ENCODE measurements around the gene KRTAP3-1. TPM values are rescaled to one million over a fixed set of nuclear protein-coding genes. Genes with fewer than 3 reads are reported as not detected.
"Not testable (repeated sequence)": the region's sequence is repeated elsewhere in the genome, so short reads cannot be mapped to it uniquely, and the experiment has no call there.

KRTAP3-1 gene
- not detected in 2 replicates for total RNA-seq (2021)
- Bru-seq, nascent RNA = not detected
- not detected for BruChase-seq, experiment 1, labeled RNA remaining after a 2-hour chase
- BruChase-seq, experiment 2, labeled RNA remaining after a 6-hour chase = not detected
- long read RNA-seq = 0 reads

- Histone ChIP-seq H3K9me3 (ENCODE audit: low read depth, low read length, poor library complexity, severe bottlenecking) (no peaks in the 10 kb centered on the region), H3K4me3 (ENCODE audit: low read depth, low read length, poor library complexity, severe bottlenecking) (no peak within 1 kb of the TSS), H3K27me3 (replicated peaks; ENCODE audit: insufficient read depth, low read depth, low read length, poor library complexity) (no peaks in the 10 kb centered on the region), H3K27ac (ENCODE audit: low read depth, low read length, poor library complexity, severe bottlenecking) (no peak within 1 kb of the TSS), H3K4me1 (ENCODE audit: insufficient read depth, low read length, poor library complexity, severe bottlenecking) (no peaks in the 10 kb centered on the region), H3K36me3 (ENCODE audit: insufficient read depth, low read length, poor library complexity, severe bottlenecking) (no peaks in the 10 kb centered on the region)
- ChIA-PET CTCF (no interaction called here), POLR2A (ENCODE audit: low non-redundant PET) (no interaction called here)
- no peak for TF ChIP-seq CTCF (conservative IDR thresholded peaks at IDR 0.05; ENCODE audit: low read depth, low read length)
- TF ChIP-seq EZH2 (IDR thresholded peaks at IDR 0.05; ENCODE audit: borderline replicate concordance, low read depth, low read length, poor library complexity, severe bottlenecking) = no peak
- no peak for DNase-seq (ENCODE audit: low spot score)
- intact Hi-C loops (cut with micrococcal nuclease; ENCODE audit: unreplicated experiment) = no loop called here
- BruUV-seq (replicated peaks) = no TSS peak
Measured at GRCh38 chr17:41008811-41009210, at the start of gene KRTAP3-1. KRTAP3-1 (minus strand) TSS chr17:41009128; CDS start chr17:41009074, 54 bp downstream.

DNA sequence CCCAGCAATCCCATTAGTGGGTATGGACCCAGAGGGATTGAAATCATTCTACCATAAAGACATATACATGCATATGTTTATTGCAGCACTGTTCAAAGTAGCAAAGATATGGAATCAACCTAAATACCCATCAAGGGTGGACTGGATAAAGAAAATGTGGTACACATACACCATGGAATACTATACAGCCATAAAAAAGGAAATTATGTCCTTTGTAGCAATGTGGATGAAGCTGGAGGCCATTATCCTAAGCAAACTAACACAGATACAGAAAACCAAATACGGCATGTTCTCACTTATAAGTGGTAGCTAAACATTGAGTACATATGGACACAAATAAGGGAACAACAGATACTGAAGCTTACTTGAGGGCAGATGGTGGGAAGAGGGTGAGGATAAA is 48.6 kb upstream of the KRTAP3-1 start:
- BruUV-seq (replicated peaks) = no TSS peak
- no peaks in the 10 kb centered on the region for H3K27me3 ChIP-seq (replicated peaks; ENCODE audit: insufficient read depth, low read depth, low read length, poor library complexity)
- intact Hi-C loops (cut with micrococcal nuclease; ENCODE audit: unreplicated experiment) = no loop called here
- H3K4me1 ChIP-seq (ENCODE audit: insufficient read depth, low read length, poor library complexity, severe bottlenecking) = no peaks in the 10 kb centered on the region
- POLR2A ChIA-PET (ENCODE audit: low non-redundant PET) = no interaction called here
- no peak overlapping the region for H3K4me3 ChIP-seq (ENCODE audit: low read depth, low read length, poor library complexity, severe bottlenecking)
- TF ChIP-seq CTCF (conservative IDR thresholded peaks at IDR 0.05; ENCODE audit: low read depth, low read length) (no peak), EZH2 (IDR thresholded peaks at IDR 0.05; ENCODE audit: borderline replicate concordance, low read depth, low read length, poor library complexity, severe bottlenecking) (no peak)
- DNase-seq (ENCODE audit: low spot score) = no peak
- H3K9me3 ChIP-seq (ENCODE audit: low read depth, low read length, poor library complexity, severe bottlenecking) = no peaks in the 10 kb centered on the region
- CTCF ChIA-PET = no interaction called here
- H3K27ac ChIP-seq (ENCODE audit: low read depth, low read length, poor library complexity, severe bottlenecking) = no peak overlapping the region
- no peaks in the 10 kb centered on the region for H3K36me3 ChIP-seq (ENCODE audit: insufficient read depth, low read length, poor library complexity, severe bottlenecking)

DNA sequence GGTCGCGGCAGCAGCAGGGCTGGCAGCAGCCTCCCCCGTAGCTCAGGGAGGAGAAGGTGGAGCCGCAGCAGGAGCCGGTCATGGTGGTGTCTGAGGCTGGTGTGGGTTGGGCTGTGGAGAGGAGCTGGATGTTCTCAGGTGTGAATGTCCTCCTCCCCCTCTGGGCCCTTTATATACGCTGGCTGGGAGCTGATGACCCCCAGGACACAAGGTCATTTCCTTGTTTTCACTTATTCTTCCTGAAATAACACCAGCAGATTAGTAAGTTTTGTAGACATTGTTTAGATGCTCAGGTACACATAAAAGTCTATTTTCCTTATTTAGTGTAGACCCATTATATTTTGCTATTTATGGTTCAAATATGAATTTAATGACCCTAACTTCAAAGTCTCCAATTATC is 46.2 kb upstream of the KRTAP3-1 start, which contains the start of gene KRTAP2-2:
Gene KRTAP2-2, minus strand, starts transcription at position 101 of the 400 bp plus-strand sequence. Its CDS starts 19 bp downstream, at position 82.
- POLR2A ChIA-PET (ENCODE audit: low non-redundant PET); CTCF ChIA-PET: not testable (repeated sequence)

DNA sequence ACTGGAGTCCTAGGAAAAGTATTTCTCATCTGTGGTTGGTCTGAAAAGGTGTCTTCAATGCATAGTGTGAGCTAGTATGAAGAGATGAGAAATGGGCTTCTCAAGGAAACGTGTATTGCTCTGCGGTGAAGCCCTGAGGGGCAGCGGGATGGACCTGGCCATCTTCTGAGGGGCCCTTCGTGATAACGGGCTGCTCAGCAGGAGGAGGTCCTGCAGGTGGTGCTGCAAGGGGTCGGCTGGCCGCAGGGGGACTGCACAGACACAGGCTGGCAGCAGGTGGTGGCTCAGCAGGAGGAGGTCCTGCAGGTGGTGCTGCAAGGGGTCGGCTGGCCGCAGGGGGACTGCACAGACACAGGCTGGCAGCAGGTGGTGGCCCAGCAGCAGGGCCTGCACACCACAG is 45.6 kb upstream of the KRTAP3-1 start:
- H3K27me3 ChIP-seq (replicated peaks; ENCODE audit: insufficient read depth, low read depth, low read length, poor library complexity); H3K9me3 ChIP-seq (ENCODE audit: low read depth, low read length, poor library complexity, severe bottlenecking); intact Hi-C loops (cut with micrococcal nuclease; ENCODE audit: unreplicated experiment); BruUV-seq (replicated peaks); DNase-seq (ENCODE audit: low spot score); POLR2A ChIA-PET (ENCODE audit: low non-redundant PET); H3K36me3 ChIP-seq (ENCODE audit: insufficient read depth, low read length, poor library complexity, severe bottlenecking); H3K4me1 ChIP-seq (ENCODE audit: insufficient read depth, low read length, poor library complexity, severe bottlenecking); H3K27ac ChIP-seq (ENCODE audit: low read depth, low read length, poor library complexity, severe bottlenecking); CTCF ChIA-PET; H3K4me3 ChIP-seq (ENCODE audit: low read depth, low read length, poor library complexity, severe bottlenecking): not testable (repeated sequence)

More for the DNA sequence above, 46.2 kb upstream of the KRTAP3-1 start, which contains the start of gene KRTAP2-2:
- BruUV-seq (replicated peaks); H3K27me3 ChIP-seq (replicated peaks; ENCODE audit: insufficient read depth, low read depth, low read length, poor library complexity); intact Hi-C loops (cut with micrococcal nuclease; ENCODE audit: unreplicated experiment); DNase-seq (ENCODE audit: low spot score); H3K4me1 ChIP-seq (ENCODE audit: insufficient read depth, low read length, poor library complexity, severe bottlenecking); H3K4me3 ChIP-seq (ENCODE audit: low read depth, low read length, poor library complexity, severe bottlenecking); H3K9me3 ChIP-seq (ENCODE audit: low read depth, low read length, poor library complexity, severe bottlenecking); H3K27ac ChIP-seq (ENCODE audit: low read depth, low read length, poor library complexity, severe bottlenecking); H3K36me3 ChIP-seq (ENCODE audit: insufficient read depth, low read length, poor library complexity, severe bottlenecking): not testable (repeated sequence)

Data from A673 (cell line).